Measurements from ENCODE around the gene MAP3K13. TPM values are rescaled to one million over a fixed set of nuclear protein-coding genes. Genes with fewer than 3 reads are reported as not detected.

The MAP3K13 gene, protein sequence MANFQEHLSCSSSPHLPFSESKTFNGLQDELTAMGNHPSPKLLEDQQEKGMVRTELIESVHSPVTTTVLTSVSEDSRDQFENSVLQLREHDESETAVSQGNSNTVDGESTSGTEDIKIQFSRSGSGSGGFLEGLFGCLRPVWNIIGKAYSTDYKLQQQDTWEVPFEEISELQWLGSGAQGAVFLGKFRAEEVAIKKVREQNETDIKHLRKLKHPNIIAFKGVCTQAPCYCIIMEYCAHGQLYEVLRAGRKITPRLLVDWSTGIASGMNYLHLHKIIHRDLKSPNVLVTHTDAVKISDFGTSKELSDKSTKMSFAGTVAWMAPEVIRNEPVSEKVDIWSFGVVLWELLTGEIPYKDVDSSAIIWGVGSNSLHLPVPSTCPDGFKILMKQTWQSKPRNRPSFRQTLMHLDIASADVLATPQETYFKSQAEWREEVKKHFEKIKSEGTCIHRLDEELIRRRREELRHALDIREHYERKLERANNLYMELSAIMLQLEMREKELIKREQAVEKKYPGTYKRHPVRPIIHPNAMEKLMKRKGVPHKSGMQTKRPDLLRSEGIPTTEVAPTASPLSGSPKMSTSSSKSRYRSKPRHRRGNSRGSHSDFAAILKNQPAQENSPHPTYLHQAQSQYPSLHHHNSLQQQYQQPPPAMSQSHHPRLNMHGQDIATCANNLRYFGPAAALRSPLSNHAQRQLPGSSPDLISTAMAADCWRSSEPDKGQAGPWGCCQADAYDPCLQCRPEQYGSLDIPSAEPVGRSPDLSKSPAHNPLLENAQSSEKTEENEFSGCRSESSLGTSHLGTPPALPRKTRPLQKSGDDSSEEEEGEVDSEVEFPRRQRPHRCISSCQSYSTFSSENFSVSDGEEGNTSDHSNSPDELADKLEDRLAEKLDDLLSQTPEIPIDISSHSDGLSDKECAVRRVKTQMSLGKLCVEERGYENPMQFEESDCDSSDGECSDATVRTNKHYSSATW
- total RNA-seq (13.4 and 15.0 TPM in 2 replicates), polyA plus RNA-seq (22.3 and 28.2 TPM in 2 replicates), polyA minus RNA-seq (ENCODE audit: low replicate concordance) (2.8 and 6.9 TPM in 2 replicates)
- 21.5 and 24.7 TPM in 2 replicates for polyA plus RNA-seq (2012)

DNA sequence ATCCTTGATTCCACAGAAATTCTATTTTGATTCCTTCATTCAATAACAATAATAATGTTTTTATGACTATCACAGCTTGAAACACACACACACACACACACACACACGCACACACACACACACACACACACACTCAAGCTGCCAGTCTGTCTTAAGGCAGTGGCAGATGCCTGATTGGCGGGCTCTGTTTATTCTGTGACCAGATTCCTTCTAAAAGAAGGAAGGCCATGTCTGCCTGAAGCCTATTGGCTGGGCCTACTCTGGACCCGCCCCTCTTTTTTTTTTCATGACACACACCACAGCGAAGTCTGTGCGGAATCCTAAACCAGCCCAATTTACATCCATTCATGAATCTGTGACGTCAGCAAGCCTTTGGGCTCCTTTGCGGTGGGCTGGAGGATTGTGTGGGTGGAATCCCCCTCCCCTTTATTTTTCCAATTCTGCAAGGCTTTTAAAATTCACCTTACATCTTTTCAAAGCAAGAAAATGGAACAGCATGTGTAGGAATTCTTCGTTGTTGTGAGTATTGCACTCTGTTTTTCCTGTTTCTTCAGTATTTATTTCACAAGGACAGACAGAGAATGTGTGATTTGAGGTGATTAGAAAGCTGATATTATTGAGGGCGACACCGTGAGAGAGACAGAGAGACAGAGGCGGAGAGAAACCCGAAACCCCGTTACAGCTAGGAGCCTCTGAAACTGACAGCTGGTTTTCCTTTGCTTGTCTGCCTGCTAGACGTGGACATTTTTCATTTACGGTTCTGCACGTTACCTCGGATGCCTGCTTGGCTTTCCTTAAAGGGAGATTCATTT is at the start of gene MAP3K13:
TSS of gene MAP3K13 (plus strand) at position 287 of the 812 bp plus-strand sequence. CDS start 65,446 bp downstream, outside the sequence.
- Histone ChIP-seq H2AFZ (ENCODE audit: low read length) (peak within 1 kb of the TSS; percentile 68), H3K4me3 (replicated peaks in 1 of 4; ENCODE audit: control extremely low read depth in 1 of 4, insufficient read depth in 1 of 4, low read depth in 3 of 4, low read length in 4 of 4) (peak within 1 kb of the TSS; percentile 51 to 90 (median 54)), H3K27ac (ENCODE audit: insufficient read depth, low read length) (no peak within 1 kb of the TSS), H3K4me1 (ENCODE audit: control insufficient read depth, extremely low read depth, insufficient read depth, low read length) (no peaks in the 10 kb centered on the region), H3K27me3 (ENCODE audit: control insufficient read depth, insufficient read depth, low read length) (peaks cover 3% of the 10 kb centered on the region), H3K4me2 (ENCODE audit: extremely low read depth, insufficient read depth, low read length) (peak within 1 kb of the TSS; percentile 74), H4K20me1 (ENCODE audit: control insufficient read depth, extremely low read depth, insufficient read depth, low read length) (no peaks in the 10 kb centered on the region), H3K36me3 (ENCODE audit: control insufficient read depth, insufficient read depth, low read length) (no peaks in the 10 kb centered on the region), H3K79me2 (ENCODE audit: control insufficient read depth, insufficient read depth, low read length) (no peaks in the 10 kb centered on the region), H3K9ac (ENCODE audit: insufficient read depth, low read length) (no peak within 1 kb of the TSS), H3K9me3 (ENCODE audit: control insufficient read depth, insufficient read depth, low read depth, low read length) (no peaks in the 10 kb centered on the region)
- TF ChIP-seq EZH2 (IDR thresholded peaks at IDR 0.05; ENCODE audit: low read length, missing control alignments): no peak
- TF ChIP-seq, protein P1, sequence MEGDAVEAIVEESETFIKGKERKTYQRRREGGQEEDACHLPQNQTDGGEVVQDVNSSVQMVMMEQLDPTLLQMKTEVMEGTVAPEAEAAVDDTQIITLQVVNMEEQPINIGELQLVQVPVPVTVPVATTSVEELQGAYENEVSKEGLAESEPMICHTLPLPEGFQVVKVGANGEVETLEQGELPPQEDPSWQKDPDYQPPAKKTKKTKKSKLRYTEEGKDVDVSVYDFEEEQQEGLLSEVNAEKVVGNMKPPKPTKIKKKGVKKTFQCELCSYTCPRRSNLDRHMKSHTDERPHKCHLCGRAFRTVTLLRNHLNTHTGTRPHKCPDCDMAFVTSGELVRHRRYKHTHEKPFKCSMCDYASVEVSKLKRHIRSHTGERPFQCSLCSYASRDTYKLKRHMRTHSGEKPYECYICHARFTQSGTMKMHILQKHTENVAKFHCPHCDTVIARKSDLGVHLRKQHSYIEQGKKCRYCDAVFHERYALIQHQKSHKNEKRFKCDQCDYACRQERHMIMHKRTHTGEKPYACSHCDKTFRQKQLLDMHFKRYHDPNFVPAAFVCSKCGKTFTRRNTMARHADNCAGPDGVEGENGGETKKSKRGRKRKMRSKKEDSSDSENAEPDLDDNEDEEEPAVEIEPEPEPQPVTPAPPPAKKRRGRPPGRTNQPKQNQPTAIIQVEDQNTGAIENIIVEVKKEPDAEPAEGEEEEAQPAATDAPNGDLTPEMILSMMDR (conservative IDR thresholded peaks at IDR 0.05 in 1 of 2, IDR thresholded peaks at IDR 0.05 in 1 of 2; ENCODE audit: low read depth in 1 of 2, low read length in 2 of 2): no peak
- DNase-seq (ENCODE audit: low read depth in 2 of 2): peak; percentile 96 to 97

DNA sequence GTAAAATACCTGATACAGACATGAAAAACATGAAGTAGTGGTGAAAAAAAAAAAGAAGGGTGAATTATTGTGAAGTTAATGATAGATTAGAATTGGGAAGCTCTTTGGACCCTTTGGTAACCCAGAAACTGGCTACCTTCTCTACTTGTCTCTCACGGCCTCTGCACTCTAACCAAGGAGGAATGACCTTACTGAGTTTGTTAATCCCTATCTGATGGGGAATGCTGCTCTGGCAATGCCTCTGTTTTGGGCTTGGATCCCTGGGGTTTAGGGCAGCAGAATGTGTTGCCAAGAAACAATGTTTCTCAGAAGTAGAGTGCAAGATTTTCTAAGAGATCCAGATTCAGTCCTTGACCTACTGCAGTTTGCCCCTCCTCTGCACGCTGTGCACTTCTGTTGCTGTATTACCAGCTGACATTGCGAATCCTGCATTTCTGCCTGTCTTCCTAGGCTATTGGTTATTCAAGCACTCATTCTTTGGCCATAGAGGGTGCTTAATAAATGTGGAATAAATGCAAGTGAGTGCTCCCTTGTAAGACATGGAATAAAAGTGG is 49.2 kb upstream of the MAP3K13 start:
- no peak for DNase-seq (ENCODE audit: low read depth in 2 of 2)

More for the DNA sequence above, 49.2 kb upstream of the MAP3K13 start:
- Histone ChIP-seq H3K36me3 (ENCODE audit: control insufficient read depth, insufficient read depth, low read length) (no peaks in the 10 kb centered on the region), H3K4me3 (replicated peaks in 1 of 4; ENCODE audit: control extremely low read depth in 1 of 4, insufficient read depth in 1 of 4, low read depth in 3 of 4, low read length in 4 of 4) (no peak overlapping the region), H3K27me3 (ENCODE audit: control insufficient read depth, insufficient read depth, low read length) (no peaks in the 10 kb centered on the region), H3K79me2 (ENCODE audit: control insufficient read depth, insufficient read depth, low read length) (no peaks in the 10 kb centered on the region), H3K9me3 (ENCODE audit: control insufficient read depth, insufficient read depth, low read depth, low read length) (no peaks in the 10 kb centered on the region), H2AFZ (ENCODE audit: low read length) (no peak overlapping the region), H3K4me1 (ENCODE audit: control insufficient read depth, extremely low read depth, insufficient read depth, low read length) (no peaks in the 10 kb centered on the region), H3K4me2 (ENCODE audit: extremely low read depth, insufficient read depth, low read length) (no peak overlapping the region), H3K27ac (ENCODE audit: insufficient read depth, low read length) (no peak overlapping the region), H4K20me1 (ENCODE audit: control insufficient read depth, extremely low read depth, insufficient read depth, low read length) (no peaks in the 10 kb centered on the region), H3K9ac (ENCODE audit: insufficient read depth, low read length) (no peak overlapping the region)
- TF ChIP-seq EZH2 (IDR thresholded peaks at IDR 0.05; ENCODE audit: low read length, missing control alignments): no peak
- TF ChIP-seq, protein P1 (conservative IDR thresholded peaks at IDR 0.05 in 1 of 2, IDR thresholded peaks at IDR 0.05 in 1 of 2; ENCODE audit: low read depth in 1 of 2, low read length in 2 of 2): no peak

All from fibroblast of lung (primary cell).